ENCODE measurements around the gene UNC45B. TPM values are rescaled to one million over a fixed set of nuclear protein-coding genes. Genes with fewer than 3 reads are reported as not detected.
"Not testable (repeated sequence)": the region's sequence is repeated elsewhere in the genome, so short reads cannot be mapped to it uniquely, and the experiment has no call there.

UNC45B gene
- polyA plus RNA-seq, 1 donor (not counting 4 experiments of a cell fraction or from before 2014, with no cell fraction given), result 0.03 TPM

GRCh38 chr17:35148144-35148543 lies 527 bp downstream of the UNC45B start:
- Histone ChIP-seq H3K79me2 (ENCODE audit: control insufficient read depth, insufficient read depth, low read length) (no peaks in the 10 kb centered on the region), H3K9me3 (ENCODE audit: control insufficient read depth, low read depth, low read length) (no peaks in the 10 kb centered on the region), H2AFZ (ENCODE audit: control insufficient read depth, low read length) (no peak overlapping the region), H3K9me1 (ENCODE audit: control insufficient read depth, extremely low read depth, insufficient read depth, low read length) (no peaks in the 10 kb centered on the region), H3K4me2 (ENCODE audit: control insufficient read depth, extremely low read depth, insufficient read depth, low read depth, low read length) (no peak overlapping the region), H3K4me3 (ENCODE audit: control insufficient read depth in 2 of 3, extremely low read depth in 1 of 3, insufficient read depth in 2 of 3, low read depth in 1 of 3, low read length in 3 of 3) (no peak overlapping the region), H3K27me3 (ENCODE audit: control insufficient read depth, extremely low read depth, insufficient read depth, low read length) (peaks cover 5% of the 10 kb centered on the region), H3K27ac (ENCODE audit: control insufficient read depth, insufficient read depth, low read length) (no peak overlapping the region), H3K4me1 (ENCODE audit: control insufficient read depth, extremely low read depth, insufficient read depth, low read length) (no peaks in the 10 kb centered on the region), H3K9ac (ENCODE audit: control insufficient read depth, extremely low read depth, insufficient read depth, low read length) (no peak overlapping the region), H3K36me3 (ENCODE audit: control insufficient read depth in 2 of 2, extremely low read depth in 1 of 2, insufficient read depth in 2 of 2, low read length in 2 of 2) (no peaks in the 10 kb centered on the region), H4K20me1 (ENCODE audit: control insufficient read depth, extremely low read depth, insufficient read depth, low read length) (no peaks in the 10 kb centered on the region)
- TF ChIP-seq CTCF (optimal IDR thresholded peaks at IDR 0.05 in 1 of 3, IDR thresholded peaks at IDR 0.05 in 1 of 3, conservative IDR thresholded peaks at IDR 0.05 in 1 of 3; ENCODE audit: extremely low read depth in 1 of 3, insufficient read depth in 2 of 3, low read length in 3 of 3) (no peak), EZH2 (IDR thresholded peaks at IDR 0.05; ENCODE audit: low read length) (no peak)
- no peak for DNase-seq (ENCODE audit: low read depth, low spot score)
- dilution Hi-C loops (cut with MboI; ENCODE audit: extremely low pct_ligation_motif_present, low sequenced_read_pairs), result no loop called here
- FAIRE-seq, result no peak

DNA sequence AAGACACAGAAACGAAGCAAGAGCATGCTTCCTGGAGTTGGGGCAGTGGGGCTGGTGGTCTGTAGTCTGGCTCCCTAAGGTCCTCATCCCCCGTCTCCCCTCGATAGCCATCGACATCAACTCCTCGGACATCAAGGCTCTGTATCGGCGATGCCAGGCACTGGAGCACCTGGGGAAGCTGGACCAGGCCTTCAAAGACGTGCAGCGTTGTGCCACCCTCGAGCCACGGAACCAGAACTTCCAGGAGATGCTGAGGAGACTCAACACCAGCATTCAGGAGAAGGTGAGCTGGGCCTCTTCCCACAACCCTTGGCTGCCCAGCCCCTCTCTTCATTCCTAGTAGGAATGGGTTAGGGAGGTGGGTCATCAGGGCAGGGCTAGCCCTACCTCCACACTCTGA lies 2.3 kb downstream of the UNC45B start:
- Histone ChIP-seq H3K36me3 (ENCODE audit: control insufficient read depth in 2 of 2, extremely low read depth in 1 of 2, insufficient read depth in 2 of 2, low read length in 2 of 2) (no peaks in the 10 kb centered on the region), H4K20me1 (ENCODE audit: control insufficient read depth, extremely low read depth, insufficient read depth, low read length) (no peaks in the 10 kb centered on the region), H3K4me2 (ENCODE audit: control insufficient read depth, extremely low read depth, insufficient read depth, low read depth, low read length) (no peak overlapping the region), H3K9me3 (ENCODE audit: control insufficient read depth, low read depth, low read length) (no peaks in the 10 kb centered on the region), H3K27me3 (ENCODE audit: control insufficient read depth, extremely low read depth, insufficient read depth, low read length) (peaks cover 5% of the 10 kb centered on the region), H3K79me2 (ENCODE audit: control insufficient read depth, insufficient read depth, low read length) (no peaks in the 10 kb centered on the region), H2AFZ (ENCODE audit: control insufficient read depth, low read length) (no peak overlapping the region), H3K27ac (ENCODE audit: control insufficient read depth, insufficient read depth, low read length) (no peak overlapping the region), H3K4me1 (ENCODE audit: control insufficient read depth, extremely low read depth, insufficient read depth, low read length) (no peaks in the 10 kb centered on the region), H3K9ac (ENCODE audit: control insufficient read depth, extremely low read depth, insufficient read depth, low read length) (no peak overlapping the region), H3K4me3 (ENCODE audit: control insufficient read depth in 2 of 3, extremely low read depth in 1 of 3, insufficient read depth in 2 of 3, low read depth in 1 of 3, low read length in 3 of 3) (no peak overlapping the region), H3K9me1 (ENCODE audit: control insufficient read depth, extremely low read depth, insufficient read depth, low read length) (no peaks in the 10 kb centered on the region)
- dilution Hi-C loops (cut with MboI; ENCODE audit: extremely low pct_ligation_motif_present, low sequenced_read_pairs), result no loop called here
- no peak for TF ChIP-seq CTCF (optimal IDR thresholded peaks at IDR 0.05 in 1 of 3, IDR thresholded peaks at IDR 0.05 in 1 of 3, conservative IDR thresholded peaks at IDR 0.05 in 1 of 3; ENCODE audit: extremely low read depth in 1 of 3, insufficient read depth in 2 of 3, low read length in 3 of 3)
- DNase-seq (ENCODE audit: low read depth, low spot score) (no peak), FAIRE-seq (no peak)

- DNase-seq (ENCODE audit: low read depth, low spot score); H3K79me2 ChIP-seq (ENCODE audit: control insufficient read depth, insufficient read depth, low read length); H2AFZ ChIP-seq (ENCODE audit: control insufficient read depth, low read length); H4K20me1 ChIP-seq (ENCODE audit: control insufficient read depth, extremely low read depth, insufficient read depth, low read length); H3K4me2 ChIP-seq (ENCODE audit: control insufficient read depth, extremely low read depth, insufficient read depth, low read depth, low read length); dilution Hi-C loops (cut with MboI; ENCODE audit: extremely low pct_ligation_motif_present, low sequenced_read_pairs); H3K9me3 ChIP-seq (ENCODE audit: control insufficient read depth, low read depth, low read length); H3K9me1 ChIP-seq (ENCODE audit: control insufficient read depth, extremely low read depth, insufficient read depth, low read length); H3K4me1 ChIP-seq (ENCODE audit: control insufficient read depth, extremely low read depth, insufficient read depth, low read length); FAIRE-seq; H3K27me3 ChIP-seq (ENCODE audit: control insufficient read depth, extremely low read depth, insufficient read depth, low read length); H3K9ac ChIP-seq (ENCODE audit: control insufficient read depth, extremely low read depth, insufficient read depth, low read length); H3K27ac ChIP-seq (ENCODE audit: control insufficient read depth, insufficient read depth, low read length); H3K36me3 ChIP-seq (ENCODE audit: control insufficient read depth in 2 of 2, extremely low read depth in 1 of 2, insufficient read depth in 2 of 2, low read length in 2 of 2); H3K4me3 ChIP-seq (ENCODE audit: control insufficient read depth in 2 of 3, extremely low read depth in 1 of 3, insufficient read depth in 2 of 3, low read depth in 1 of 3, low read length in 3 of 3): not testable (repeated sequence)
Observed at GRCh38 chr17:35151080-35151479, 3.5 kb downstream of the UNC45B start.
